T-helper 1 cell treated with Interleukin-12 subunit alpha and Interleukin-12 subunit beta and Interleukin-4 antibody, amounts not matched to agents 30 μg/mL and 1 μg/mL, for 36 hours (primary cell): ENCODE results near the gene SIRPA.

Experiments used
- H3K27ac Mint-ChIP-seq: one replicate; pipeline ENCODE4 v1.8.0; 2021; ENCODE audit warnings: mild to moderate bottlenecking, mixed read lengths
- H3K27me3 Mint-ChIP-seq: one replicate; pipeline ENCODE4 v1.8.0; 2021; ENCODE audit warnings: low read depth, mixed read lengths
- H3K36me3 Mint-ChIP-seq: one replicate; pipeline ENCODE4 v1.8.0; 2021; ENCODE audit warnings: low read depth, mixed read lengths
- H3K4me1 Mint-ChIP-seq: one replicate; pipeline ENCODE4 v1.8.0; 2021; ENCODE audit warnings: low read depth, mixed read lengths
- H3K4me3 Mint-ChIP-seq: one replicate; pipeline ENCODE4 v1.8.0; 2021; ENCODE audit warnings: mild to moderate bottlenecking, moderate library complexity, mixed read lengths
- H3K9me3 Mint-ChIP-seq: one replicate; pipeline ENCODE4 v1.8.0; 2021; ENCODE audit warnings: mixed read lengths

SIRPA gene

DNA sequence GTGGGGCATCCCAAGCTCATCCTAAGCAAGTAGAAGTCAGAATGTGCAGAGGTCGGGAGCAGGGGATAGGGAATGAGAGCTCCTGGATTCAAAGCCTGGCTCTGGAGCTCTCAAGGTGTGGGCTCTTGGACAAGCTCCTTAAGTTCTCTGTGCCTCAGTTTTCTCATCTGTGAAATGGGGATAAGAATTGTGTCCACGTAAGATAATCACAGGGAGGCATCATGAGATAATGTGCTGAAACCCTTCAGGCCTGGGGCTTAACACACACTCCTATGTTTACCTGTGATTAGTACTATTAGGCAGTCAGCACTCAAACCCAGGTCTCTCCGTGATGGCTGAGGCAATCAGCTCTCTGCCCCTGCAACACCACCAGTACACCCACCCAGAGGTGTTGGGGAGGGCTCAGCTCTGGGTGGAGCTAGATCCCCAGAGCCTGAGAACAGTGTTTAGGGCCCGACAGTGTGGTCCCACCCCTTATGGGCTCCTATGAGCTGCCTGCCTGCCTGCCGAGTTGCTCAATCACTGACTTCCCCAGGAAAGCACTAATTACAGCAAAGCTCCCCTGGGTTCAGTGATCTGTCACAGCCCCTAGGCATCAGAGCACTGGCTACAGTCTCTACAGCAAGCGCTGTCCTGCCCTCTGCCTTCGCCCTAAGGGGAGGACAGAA lies 6.3 kb upstream of the SIRPA start:
- no peaks in the 10 kb centered on the region for H3K9me3 Mint-ChIP-seq
- H3K36me3 Mint-ChIP-seq, result no peaks in the 10 kb centered on the region
- H3K27me3 Mint-ChIP-seq, result peaks cover 57% of the 10 kb centered on the region
- H3K4me3 Mint-ChIP-seq, result no peak overlapping the region
- no peak overlapping the region for H3K27ac Mint-ChIP-seq
- H3K4me1 Mint-ChIP-seq, result no peaks in the 10 kb centered on the region

DNA sequence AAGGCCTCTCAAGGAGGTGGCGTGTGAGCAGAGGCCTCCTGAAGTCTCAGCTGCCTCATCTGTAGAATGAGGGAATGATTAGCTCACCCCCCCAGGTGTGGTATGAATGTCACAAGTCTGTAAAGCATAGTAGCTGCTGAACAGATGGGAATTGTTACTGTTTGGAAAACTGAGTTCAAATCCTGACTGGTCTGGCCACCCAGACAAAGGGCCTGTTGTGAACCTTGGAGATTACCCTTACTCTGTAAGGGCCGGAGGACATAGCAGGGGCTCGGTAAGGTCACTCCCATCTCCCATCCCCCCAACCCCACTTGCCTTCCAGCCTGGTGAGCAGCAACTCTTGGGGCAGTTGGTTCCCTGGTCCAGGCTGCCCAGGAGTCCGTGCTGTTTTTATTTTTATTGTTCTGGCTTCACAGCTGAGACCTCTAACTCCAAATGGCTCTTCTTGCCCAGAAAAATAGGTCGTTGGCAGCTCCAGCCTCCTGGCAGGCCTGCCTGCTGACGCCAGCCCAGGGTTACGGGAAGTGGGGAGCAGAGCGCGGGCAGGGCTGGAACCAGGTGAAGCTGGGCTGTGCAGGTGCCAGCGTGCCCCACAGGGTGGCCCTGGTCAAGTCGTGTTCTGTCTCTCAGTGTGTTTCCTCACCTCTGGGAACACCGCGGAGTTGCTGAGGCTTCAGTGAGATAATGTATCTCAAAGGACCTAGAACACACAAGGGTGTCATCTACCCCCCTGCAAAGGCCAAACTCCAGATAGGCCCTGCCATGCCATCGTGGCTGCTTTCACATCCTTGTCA lies 4.5 kb upstream of the SIRPA start:
- Mint-ChIP-seq H3K4me1 (no peaks in the 10 kb centered on the region), H3K9me3 (no peaks in the 10 kb centered on the region), H3K4me3 (no peak overlapping the region), H3K36me3 (no peaks in the 10 kb centered on the region), H3K27me3 (peaks cover 56% of the 10 kb centered on the region), H3K27ac (no peak overlapping the region)

DNA sequence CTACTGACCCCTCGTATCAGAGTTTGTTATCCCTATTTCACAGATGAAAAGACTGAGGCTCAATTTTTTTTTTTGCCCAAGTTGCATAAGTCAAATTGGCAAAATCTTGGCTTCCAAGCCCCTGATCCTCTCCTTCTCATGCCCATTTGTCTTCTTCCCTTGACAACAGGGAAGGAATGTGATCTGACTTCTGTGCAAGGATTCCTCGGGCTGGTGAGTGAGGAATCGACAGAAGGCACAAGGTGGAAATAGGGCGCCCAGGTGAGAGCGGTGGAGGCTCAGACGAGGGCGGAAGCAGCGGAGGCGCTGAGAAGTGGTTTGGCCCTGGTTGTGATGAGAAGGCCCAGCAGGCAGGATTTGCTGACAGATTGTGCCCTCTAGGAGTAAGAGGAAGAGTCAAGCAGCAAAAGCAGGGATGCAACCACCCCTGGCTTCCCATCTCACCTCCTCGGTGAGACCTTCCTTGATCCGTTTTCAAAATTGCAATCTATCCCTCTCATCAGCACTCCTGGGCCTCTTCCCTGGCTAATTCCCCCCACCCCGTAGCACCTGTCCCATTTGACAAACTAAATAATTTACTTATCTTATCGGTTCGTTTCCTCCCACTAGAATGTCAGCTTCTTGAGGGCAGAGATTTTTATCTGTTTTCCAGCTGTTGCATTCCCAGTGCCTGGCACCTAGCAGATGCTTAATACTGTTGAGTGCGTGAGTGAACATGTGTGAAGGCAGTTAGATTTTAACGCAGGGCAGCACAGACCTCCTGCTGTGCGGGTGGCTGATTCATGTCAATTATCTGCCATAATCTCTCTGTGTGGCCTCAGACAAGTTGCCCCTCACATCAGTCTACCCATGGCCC lies 3.7 kb upstream of the SIRPA start:
- Mint-ChIP-seq H3K36me3 (no peaks in the 10 kb centered on the region), H3K27me3 (peaks cover 64% of the 10 kb centered on the region), H3K27ac (no peak overlapping the region), H3K4me3 (no peak overlapping the region), H3K4me1 (no peaks in the 10 kb centered on the region), H3K9me3 (no peaks in the 10 kb centered on the region)

DNA sequence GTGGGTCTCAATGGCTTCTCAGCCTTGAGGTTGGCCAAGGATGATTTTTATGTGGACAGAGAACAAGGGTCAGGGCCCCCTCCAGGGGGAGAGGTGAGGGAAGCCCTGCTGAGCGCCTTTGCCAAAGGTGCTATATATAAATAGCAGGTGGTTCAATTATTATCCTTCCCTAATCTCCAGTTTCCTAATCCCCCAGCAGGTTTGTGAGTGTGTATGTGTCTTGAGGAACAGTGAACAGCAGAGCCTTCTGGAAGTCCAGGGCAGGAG lies 3.2 kb upstream of the SIRPA start:
- Mint-ChIP-seq H3K9me3 (no peaks in the 10 kb centered on the region), H3K36me3 (no peaks in the 10 kb centered on the region), H3K27me3 (peaks cover 70% of the 10 kb centered on the region), H3K4me1 (no peaks in the 10 kb centered on the region), H3K27ac (no peak overlapping the region), H3K4me3 (no peak overlapping the region)

DNA sequence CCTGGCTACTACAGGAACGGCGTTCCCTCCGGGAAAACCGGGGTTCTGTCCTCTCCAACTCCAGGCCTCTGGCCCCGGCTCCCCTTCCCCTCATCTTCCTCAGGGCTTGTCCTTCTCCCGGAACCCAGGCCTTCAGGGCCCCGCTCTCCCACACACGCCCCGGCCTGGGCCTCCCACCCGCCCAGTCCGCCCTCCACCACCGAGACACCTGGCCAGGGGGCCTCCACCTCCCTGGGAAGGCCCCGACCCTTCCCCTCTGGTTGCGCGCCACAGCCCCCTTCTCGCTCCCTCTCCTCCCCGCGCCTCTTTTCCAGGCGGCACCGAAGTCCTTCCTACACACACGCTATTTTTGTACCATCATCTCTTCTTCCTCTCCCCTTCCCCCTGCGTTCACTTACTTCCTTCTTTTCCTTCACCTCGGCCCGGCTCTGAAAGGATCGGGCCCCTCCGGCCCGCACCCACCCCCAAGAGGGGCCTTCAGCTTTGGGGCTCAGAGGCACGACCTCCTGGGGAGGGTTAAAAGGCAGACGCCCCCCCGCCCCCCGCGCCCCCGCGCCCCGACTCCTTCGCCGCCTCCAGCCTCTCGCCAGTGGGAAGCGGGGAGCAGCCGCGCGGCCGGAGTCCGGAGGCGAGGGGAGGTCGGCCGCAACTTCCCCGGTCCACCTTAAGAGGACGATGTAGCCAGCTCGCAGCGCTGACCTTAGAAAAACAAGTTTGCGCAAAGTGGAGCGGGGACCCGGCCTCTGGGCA lies 1.3 kb upstream of the SIRPA start:
- peak overlapping the region; percentile 17 for H3K4me3 Mint-ChIP-seq
- H3K36me3 Mint-ChIP-seq, result no peaks in the 10 kb centered on the region
- peaks cover 72% of the 10 kb centered on the region for H3K27me3 Mint-ChIP-seq
- H3K27ac Mint-ChIP-seq, result no peak overlapping the region
- H3K9me3 Mint-ChIP-seq, result no peaks in the 10 kb centered on the region
- no peaks in the 10 kb centered on the region for H3K4me1 Mint-ChIP-seq

DNA sequence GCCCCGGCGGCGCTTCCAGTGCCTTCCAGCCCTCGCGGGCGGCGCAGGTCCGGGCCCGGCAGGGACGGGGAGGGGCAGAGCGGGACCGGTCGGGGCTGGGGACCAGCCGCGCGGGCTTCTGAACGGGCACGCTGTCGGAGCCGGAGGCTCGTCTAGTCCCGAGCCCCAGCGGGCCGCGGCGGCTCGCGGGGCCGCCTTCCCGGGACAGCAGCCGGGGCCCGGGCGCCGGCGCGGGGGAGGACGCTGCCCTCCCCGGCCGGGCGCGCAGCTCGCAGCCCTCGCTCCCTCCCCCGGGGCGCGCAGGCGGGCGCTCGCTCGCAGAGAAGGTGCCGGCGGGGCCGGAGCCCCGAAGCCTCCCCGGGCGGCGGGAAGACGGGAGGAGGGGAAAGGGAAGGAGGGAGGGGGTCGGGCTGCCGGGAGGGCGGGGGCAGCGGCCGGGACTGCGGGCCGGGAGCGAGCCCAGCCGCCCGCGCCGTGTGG lies 696 bp upstream of the SIRPA start:
- H3K4me3 Mint-ChIP-seq, result no peak overlapping the region

DNA sequence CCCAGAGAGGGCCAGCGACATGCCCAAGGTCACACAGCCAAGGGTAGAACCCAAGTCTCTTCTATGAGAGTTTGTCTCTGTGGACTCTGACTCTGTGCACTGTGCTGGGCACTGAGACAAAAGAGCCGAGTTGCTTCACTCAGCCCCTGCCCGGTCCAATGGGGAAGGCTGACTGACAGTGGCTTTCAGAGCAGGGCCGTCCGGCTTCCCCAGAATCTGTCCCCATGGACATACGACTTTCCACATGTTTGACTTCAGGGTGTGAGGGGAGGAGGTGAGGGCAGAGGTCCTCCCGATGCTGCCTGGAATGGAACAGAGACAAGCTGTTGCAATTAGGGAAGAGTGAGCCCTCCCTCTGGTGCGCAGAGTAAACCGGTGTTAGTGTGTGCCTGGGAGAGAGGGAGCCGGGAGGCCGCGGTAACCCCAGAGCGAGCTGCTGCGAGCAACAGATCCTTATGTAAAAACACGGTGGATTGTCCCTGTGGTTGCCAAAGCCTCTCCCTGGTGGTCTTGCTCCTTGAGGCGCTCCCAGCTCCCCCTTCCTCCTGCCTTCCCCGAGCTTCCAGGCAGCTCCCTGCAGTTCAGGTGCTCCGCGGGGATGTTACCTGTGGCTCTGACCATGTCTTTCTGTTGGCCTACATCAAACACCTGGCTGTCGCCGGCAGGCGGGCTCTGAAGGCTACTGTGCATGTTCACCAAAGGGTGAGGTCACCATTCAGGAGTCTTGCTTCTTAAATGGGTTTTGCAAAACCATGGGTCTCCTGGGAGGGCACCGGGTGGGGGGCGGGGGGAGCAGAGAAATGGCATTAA lies 672 bp downstream of the SIRPA start:
- Mint-ChIP-seq H3K27me3 (peaks cover 70% of the 10 kb centered on the region), H3K4me1 (no peaks in the 10 kb centered on the region), H3K4me3 (no peak overlapping the region), H3K36me3 (no peaks in the 10 kb centered on the region), H3K27ac (no peak overlapping the region), H3K9me3 (no peaks in the 10 kb centered on the region)

More for the DNA sequence above, 696 bp upstream of the SIRPA start:
- Mint-ChIP-seq H3K27me3 (peaks cover 75% of the 10 kb centered on the region), H3K9me3 (no peaks in the 10 kb centered on the region), H3K4me1 (no peaks in the 10 kb centered on the region), H3K36me3 (no peaks in the 10 kb centered on the region), H3K27ac (no peak overlapping the region)

DNA sequence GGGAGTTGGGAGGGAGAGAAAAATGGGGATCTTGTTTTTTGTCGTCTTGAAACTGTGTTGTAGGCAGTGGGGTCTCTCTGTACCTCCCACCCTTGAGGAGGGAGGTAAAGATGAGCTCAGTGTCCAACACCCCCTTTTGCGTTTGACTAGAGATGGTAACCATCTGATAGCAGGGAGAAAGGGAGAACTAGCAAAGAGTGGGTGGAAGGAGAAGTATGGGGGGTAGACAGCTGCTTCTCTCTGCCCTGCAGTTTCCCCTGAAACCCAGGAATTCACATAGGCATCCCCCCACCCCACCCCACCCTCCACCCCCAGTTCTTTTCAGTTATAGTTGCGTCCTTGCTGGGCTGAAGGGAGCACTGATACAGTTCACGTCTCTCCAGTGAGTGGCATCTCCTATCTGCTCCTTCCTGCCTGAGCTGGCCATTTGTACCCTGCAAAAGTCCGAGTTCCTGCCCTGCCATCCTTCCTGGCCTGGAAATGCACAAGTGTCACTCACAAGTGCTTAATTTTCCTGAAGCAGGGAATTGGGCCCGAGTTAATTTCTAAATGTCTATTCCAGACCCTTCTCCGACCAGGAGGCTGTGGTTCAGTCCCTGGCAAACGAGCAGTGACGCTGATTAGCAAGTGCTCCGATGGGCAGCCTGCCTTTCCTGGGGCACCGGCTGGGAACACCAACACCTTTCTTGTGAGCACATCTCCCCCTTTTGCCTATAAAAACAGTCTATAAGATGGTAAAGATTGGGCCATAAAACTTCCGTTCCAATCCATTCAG lies 1.5 kb downstream of the SIRPA start:
- peaks cover 62% of the 10 kb centered on the region for H3K27me3 Mint-ChIP-seq
- no peaks in the 10 kb centered on the region for H3K4me1 Mint-ChIP-seq
- H3K36me3 Mint-ChIP-seq, result no peaks in the 10 kb centered on the region
- H3K9me3 Mint-ChIP-seq, result no peaks in the 10 kb centered on the region
- H3K4me3 Mint-ChIP-seq, result no peak overlapping the region
- H3K27ac Mint-ChIP-seq, result no peak overlapping the region

DNA sequence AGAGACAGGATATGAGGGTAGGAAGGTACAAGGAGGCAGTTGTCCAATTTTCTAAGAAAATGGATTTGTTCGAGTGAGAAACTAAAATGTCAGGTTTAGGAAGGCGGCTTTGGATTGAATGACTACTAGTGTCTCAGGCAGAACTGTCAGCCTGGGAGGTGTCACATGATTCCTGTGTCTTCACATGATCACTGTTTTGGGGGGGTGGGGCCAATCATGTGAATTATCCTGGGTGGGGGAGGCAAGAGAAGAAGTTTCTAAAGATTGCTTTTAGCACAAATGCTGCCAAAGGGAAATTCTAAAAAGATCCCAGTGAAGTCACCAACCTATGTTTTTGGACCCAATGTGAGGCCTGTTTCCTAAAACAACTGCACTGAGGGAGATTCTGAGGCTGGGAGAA lies 2.3 kb downstream of the SIRPA start:
- Mint-ChIP-seq H3K27ac (no peak overlapping the region), H3K27me3 (peaks cover 53% of the 10 kb centered on the region), H3K4me1 (no peaks in the 10 kb centered on the region), H3K4me3 (no peak overlapping the region), H3K9me3 (no peaks in the 10 kb centered on the region), H3K36me3 (no peaks in the 10 kb centered on the region)

DNA sequence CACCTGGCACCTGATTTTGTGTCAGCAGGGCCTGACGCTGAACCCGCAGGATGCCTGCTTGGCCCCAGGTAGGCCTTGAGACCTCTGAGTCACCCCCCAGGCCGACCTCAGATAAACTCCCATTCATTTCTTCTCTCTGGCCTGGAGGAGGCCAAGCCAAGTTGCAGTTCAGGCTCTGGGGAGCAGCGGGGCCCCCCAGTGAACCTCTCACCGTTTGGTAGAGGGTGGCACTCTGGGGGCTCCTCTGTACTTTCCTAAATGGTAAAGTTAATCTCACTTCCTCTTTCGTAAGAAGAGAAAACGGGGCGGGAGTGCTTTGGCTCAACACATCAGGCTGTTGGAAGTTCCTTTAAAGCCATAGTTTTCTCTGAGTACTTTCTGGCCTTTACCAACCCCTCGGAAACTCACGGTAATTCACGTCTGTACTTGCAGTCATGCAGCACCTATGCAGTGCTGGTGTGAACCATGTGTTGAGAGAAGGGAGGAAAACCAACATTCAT lies 2.8 kb downstream of the SIRPA start:
- no peaks in the 10 kb centered on the region for H3K4me1 Mint-ChIP-seq
- no peak overlapping the region for H3K4me3 Mint-ChIP-seq
- H3K9me3 Mint-ChIP-seq, result no peaks in the 10 kb centered on the region
- H3K36me3 Mint-ChIP-seq, result no peaks in the 10 kb centered on the region
- H3K27me3 Mint-ChIP-seq, result peaks cover 48% of the 10 kb centered on the region
- H3K27ac Mint-ChIP-seq, result no peak overlapping the region

DNA sequence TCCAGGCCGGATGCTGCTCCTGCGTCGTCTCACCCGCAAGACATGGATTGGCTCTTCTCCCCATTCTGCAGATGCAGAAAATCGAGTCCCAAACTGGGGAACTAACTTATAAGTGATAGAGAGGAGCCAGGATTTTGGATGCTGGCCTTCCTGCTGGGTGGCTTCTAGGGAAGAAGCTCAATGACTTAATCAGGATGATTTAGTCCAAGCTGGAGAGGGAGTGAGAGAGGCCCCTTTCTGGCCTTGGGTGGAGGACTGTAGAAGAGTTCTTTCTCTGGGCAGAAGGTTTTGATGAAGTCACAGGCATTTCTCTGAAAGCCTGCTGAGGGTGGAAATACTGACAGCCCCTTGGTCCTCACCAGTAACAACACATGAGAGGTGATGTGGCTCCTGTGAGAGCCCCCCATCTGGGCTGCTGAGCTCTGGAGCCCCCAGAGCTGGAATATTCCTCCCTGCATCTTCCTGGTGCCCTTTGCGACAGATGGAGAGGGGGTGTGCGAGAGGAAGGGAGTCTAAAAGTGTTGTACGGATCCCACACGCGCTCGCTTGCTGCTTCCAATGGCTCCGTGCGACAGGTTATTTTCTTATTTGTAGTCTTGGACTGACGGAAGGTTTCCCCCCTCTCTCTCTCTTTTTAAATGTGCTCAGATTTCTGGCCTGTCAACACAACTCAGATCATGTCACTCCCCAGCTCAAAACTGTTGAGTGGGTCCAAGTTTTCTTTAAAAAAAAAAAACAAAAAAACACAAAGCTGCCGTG lies 3.5 kb downstream of the SIRPA start:
- no peaks in the 10 kb centered on the region for H3K9me3 Mint-ChIP-seq
- no peaks in the 10 kb centered on the region for H3K36me3 Mint-ChIP-seq
- H3K4me3 Mint-ChIP-seq, result no peak overlapping the region
- H3K27ac Mint-ChIP-seq, result no peak overlapping the region
- peaks cover 42% of the 10 kb centered on the region for H3K27me3 Mint-ChIP-seq
- H3K4me1 Mint-ChIP-seq, result no peaks in the 10 kb centered on the region

DNA sequence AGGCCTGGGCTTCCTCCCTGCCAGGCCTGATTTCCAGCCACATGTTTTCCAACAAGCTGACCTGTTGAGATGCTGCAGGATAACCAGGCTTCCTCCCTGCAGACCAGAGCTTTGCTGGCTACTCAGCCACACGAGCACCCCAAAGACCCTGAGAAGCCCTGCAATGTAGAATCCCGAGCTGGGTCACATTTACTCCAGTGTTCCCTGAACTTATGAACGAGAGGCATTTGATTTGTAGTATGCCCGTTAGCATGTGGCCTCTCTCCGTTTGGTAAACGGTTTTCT lies 4.0 kb downstream of the SIRPA start:
- H3K36me3 Mint-ChIP-seq, result no peaks in the 10 kb centered on the region
- peaks cover 38% of the 10 kb centered on the region for H3K27me3 Mint-ChIP-seq
- H3K27ac Mint-ChIP-seq, result no peak overlapping the region

More for the DNA sequence above, 4.0 kb downstream of the SIRPA start:
- Mint-ChIP-seq H3K4me1 (no peaks in the 10 kb centered on the region), H3K4me3 (no peak overlapping the region), H3K9me3 (no peaks in the 10 kb centered on the region)
